Subcutaneous adipose tissue (tissue), 4 donors: Measurements from ENCODE around the gene HSPA8. TPM values are rescaled to one million over a fixed set of nuclear protein-coding genes. Genes with fewer than 3 reads are reported as not detected.

Source experiments
- CTCF ChIP-seq: fragments of 450-650 bp; IDR thresholded peaks from one replicate; pipeline ENCODE4 v1.5.1; 2016; ENCODE audit warnings: low read depth, mild to moderate bottlenecking, control low read depth, antibody characterized with exemption, moderate library complexity
- total RNA-seq, 4 donors: library from RNA; depleted of rRNA; stranded (reverse); fragments of >200 nt; gene quantifications; one replicate each; pipeline ENCODE4 v1.1.0, GENCODE V29; 2016

HSPA8 gene
- total RNA-seq, 4 donors from 2014 or later, result 391 to 2,318 (median 532) TPM

- TF ChIP-seq CTCF, result no peak
Observed at GRCh38 chr11:123057661-123058305, 4.2 kb downstream of the HSPA8 start.

- no peak for TF ChIP-seq CTCF
Observed at GRCh38 chr11:123056835-123057491, 5.0 kb downstream of the HSPA8 start.

- no peak for TF ChIP-seq CTCF
Observed at GRCh38 chr11:123055191-123055901, 6.6 kb downstream of the HSPA8 start.

- TF ChIP-seq CTCF, result no peak
Observed at GRCh38 chr11:123054301-123055065, 7.5 kb downstream of the HSPA8 start.

- TF ChIP-seq CTCF, result no peak
Observed at GRCh38 chr11:123052901-123053721, 8.8 kb downstream of the HSPA8 start.

- TF ChIP-seq CTCF, result no peak
Observed at GRCh38 chr11:123051634-123052033, 10.3 kb downstream of the HSPA8 start.
